Tibial artery (tissue), 4 donors: ENCODE data around the gene COL4A6.

ENCODE experiments used
- DNase-seq, 2 donors: peaks; one replicate each; pipeline ENCODE4 v3.0.0-alpha.2; 2019
- H3K27ac ChIP-seq, 2 donors: fragments of 200-600 bp; sonication (generic) in 1 of 2; 1 replicate in 1 of 2; 2 replicates in 1 of 2; pipeline ENCODE4 v1.5.1; 2018 to 2019; ENCODE audit warnings: mild to moderate bottlenecking in 1 of 2
- H3K27me3 ChIP-seq, 2 donors: fragments of 200-600 bp; sonication (generic) in 1 of 2; one replicate each; pipeline versions ENCODE4 v1.5.1 to v1.6.0; 2016 to 2019
- H3K36me3 ChIP-seq, 3 donors: fragments of 200-600 bp; sonication (generic) in 2 of 3; one replicate each; pipeline ENCODE4 v1.5.1; 2016 to 2019; ENCODE audit warnings: mild to moderate bottlenecking in 2 of 3
- H3K4me1 ChIP-seq, 4 donors: fragments of 200-600 bp; sonication (generic) in 2 of 4; 1 replicate in 3 of 4; 2 replicates in 1 of 4; pipeline ENCODE4 v1.5.1; 2016 to 2019
- H3K4me3 ChIP-seq, 2 donors: fragments of 200-600 bp; sonication (generic) in 1 of 2; 1 replicate in 1 of 2; 2 replicates in 1 of 2; pipeline ENCODE4 v1.5.1; 2018 to 2019; ENCODE audit warnings: mild to moderate bottlenecking in 2 of 2
- H3K9me3 ChIP-seq, 3 donors: fragments of 200-600 bp; sonication (generic) in 1 of 3; one replicate each; pipeline ENCODE4 v1.5.1; 2016 to 2019
- intact Hi-C: fragments of 100-400 bp; cut with DNase I; formaldehyde crosslinking; loops from one replicate; pipeline ENCODE4 v1.15.0; 2023; ENCODE audit warnings: low total_unique reads
- TF ChIP-seq, protein P1 (sequence below), 2 experiments: fragments of 200-600 bp in 1 of 2; fragments of 450-650 bp in 1 of 2; IDR thresholded peaks; one replicate each; pipeline ENCODE4 v1.5.1; 2017 to 2019; ENCODE audit warnings: antibody characterized with exemption in 2 of 2, mild to moderate bottlenecking in 1 of 2, moderate library complexity in 1 of 2

Gene COL4A6

DNA sequence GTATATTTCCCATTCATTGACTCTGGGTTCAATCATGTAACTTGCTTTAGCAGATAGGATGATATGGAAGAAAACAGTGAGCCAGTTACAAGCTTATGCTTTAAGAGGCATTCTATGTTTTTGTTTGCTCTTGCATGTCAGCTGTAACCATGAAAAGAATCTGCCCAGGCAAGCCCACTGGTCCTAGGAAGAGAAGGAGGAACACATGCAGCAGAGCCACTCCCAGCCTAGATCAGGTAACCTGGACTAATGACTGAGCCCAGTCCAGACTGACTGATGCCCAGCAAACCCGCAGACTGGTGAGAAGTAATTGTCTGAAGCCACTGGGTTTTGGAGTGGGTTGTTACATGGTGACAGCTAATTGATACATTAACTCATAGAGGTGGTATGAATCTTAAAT lies 167.9 kb downstream of the COL4A6 start:
- Histone ChIP-seq H3K27ac (no peak overlapping the region), H3K4me3 (no peak overlapping the region), H3K27me3 (no peaks in the 10 kb centered on the region), H3K36me3 (no peaks in the 10 kb centered on the region), H3K9me3 (no peaks in the 10 kb centered on the region), H3K4me1 (peaks cover 0 to 4% (median 0%) of the 10 kb centered on the region in 4 donors)
- intact Hi-C loops: no loop called here
- DNase-seq: no peak
- TF ChIP-seq, protein P1, sequence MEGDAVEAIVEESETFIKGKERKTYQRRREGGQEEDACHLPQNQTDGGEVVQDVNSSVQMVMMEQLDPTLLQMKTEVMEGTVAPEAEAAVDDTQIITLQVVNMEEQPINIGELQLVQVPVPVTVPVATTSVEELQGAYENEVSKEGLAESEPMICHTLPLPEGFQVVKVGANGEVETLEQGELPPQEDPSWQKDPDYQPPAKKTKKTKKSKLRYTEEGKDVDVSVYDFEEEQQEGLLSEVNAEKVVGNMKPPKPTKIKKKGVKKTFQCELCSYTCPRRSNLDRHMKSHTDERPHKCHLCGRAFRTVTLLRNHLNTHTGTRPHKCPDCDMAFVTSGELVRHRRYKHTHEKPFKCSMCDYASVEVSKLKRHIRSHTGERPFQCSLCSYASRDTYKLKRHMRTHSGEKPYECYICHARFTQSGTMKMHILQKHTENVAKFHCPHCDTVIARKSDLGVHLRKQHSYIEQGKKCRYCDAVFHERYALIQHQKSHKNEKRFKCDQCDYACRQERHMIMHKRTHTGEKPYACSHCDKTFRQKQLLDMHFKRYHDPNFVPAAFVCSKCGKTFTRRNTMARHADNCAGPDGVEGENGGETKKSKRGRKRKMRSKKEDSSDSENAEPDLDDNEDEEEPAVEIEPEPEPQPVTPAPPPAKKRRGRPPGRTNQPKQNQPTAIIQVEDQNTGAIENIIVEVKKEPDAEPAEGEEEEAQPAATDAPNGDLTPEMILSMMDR (IDR thresholded peaks at IDR 0.05): no peak

- Histone ChIP-seq H3K27ac (no peak overlapping the region), H3K9me3 (no peaks in the 10 kb centered on the region), H3K36me3 (no peaks in the 10 kb centered on the region), H3K4me1 (peaks cover 0 to 4% (median 0%) of the 10 kb centered on the region in 4 donors), H3K4me3 (no peak overlapping the region), H3K27me3 (no peaks in the 10 kb centered on the region)
- no peak for DNase-seq
- TF ChIP-seq, protein P1 (IDR thresholded peaks at IDR 0.05): no peak
- intact Hi-C loops: no loop called here
Observed at GRCh38 chrX:108268434-108269080, 169.7 kb downstream of the COL4A6 start.

GRCh38 chrX:108267557-108267956 lies 170.7 kb downstream of the COL4A6 start:
- Histone ChIP-seq H3K9me3 (no peaks in the 10 kb centered on the region), H3K4me1 (peaks cover 0 to 4% (median 0%) of the 10 kb centered on the region in 4 donors), H3K27ac (no peak overlapping the region), H3K27me3 (no peaks in the 10 kb centered on the region), H3K36me3 (no peaks in the 10 kb centered on the region), H3K4me3 (no peak overlapping the region)
- TF ChIP-seq, protein P1 (IDR thresholded peaks at IDR 0.05): no peak
- no peak for DNase-seq
- intact Hi-C loops: no loop called here

GRCh38 chrX:108264376-108264775 lies 173.8 kb downstream of the COL4A6 start:
- intact Hi-C loops: no loop called here
- Histone ChIP-seq H3K4me3 (no peak overlapping the region), H3K36me3 (no peaks in the 10 kb centered on the region), H3K27me3 (no peaks in the 10 kb centered on the region), H3K9me3 (no peaks in the 10 kb centered on the region), H3K27ac (no peak overlapping the region), H3K4me1 (no peaks in the 10 kb centered on the region)
- no peak for DNase-seq
- TF ChIP-seq, protein P1 (IDR thresholded peaks at IDR 0.05): no peak

DNA sequence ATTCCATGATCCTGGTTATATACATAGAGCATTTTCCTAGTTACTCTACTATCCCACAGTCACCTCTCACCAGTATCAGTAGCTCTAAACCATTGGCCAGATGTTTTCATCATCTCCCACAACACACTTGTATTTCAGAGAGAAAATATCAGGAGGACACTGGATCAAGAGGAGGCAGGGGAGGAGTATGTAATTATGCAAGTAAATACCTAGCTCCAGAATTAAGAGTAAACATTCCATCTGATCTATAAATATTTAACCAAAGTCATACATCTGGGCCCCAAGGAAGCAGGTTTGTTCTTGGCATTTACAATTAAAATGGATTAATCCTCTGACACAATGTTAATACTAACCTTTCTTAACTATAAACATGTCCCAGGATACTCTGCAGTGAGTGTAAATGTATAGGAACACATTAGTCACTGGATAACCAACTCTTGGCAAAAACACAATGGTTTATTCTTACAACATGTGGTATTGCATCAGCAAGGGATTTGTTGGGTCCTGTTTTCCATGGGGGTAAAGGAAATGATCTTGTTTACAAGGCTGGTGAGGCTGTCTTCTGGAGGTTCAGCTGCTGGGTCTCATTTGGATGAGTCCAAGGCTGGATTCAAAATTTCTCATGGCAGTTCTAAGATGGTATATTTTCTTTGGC lies 176.5 kb downstream of the COL4A6 start:
- intact Hi-C loops: no loop called here
- no peaks in the 10 kb centered on the region for H3K4me1 ChIP-seq
- DNase-seq: no peak
- H3K27me3 ChIP-seq: no peaks in the 10 kb centered on the region
- no peak overlapping the region for H3K4me3 ChIP-seq
- no peak overlapping the region for H3K27ac ChIP-seq
- H3K36me3 ChIP-seq: no peaks in the 10 kb centered on the region
- TF ChIP-seq, protein P1 (IDR thresholded peaks at IDR 0.05): no peak
- no peaks in the 10 kb centered on the region for H3K9me3 ChIP-seq
